ENCODE measurements around the gene RPGRIP1.

DNA sequence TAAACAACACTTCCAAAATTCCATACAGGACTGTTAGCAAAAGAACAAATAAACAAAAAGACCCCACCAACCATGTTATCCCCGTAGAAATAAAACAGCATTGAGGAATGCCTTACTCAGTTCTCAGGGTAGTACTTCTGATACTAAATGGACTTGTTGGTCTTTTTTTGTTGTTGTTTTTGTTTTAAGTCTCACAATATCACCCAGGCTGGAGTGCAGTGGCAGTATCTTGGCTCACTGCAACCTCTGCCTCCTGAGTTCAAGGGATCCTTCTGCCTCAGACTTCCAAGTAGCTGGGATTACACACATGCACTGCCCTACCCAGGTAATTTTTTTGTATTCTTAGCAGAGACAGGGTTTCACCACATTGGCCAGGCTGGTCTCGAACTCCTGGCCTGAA lies 27.7 kb upstream of the RPGRIP1 start:
- TF ChIP-seq POLR2A (IDR thresholded peaks at IDR 0.05) (no peak), CTCF (IDR thresholded peaks at IDR 0.05) (no peak)
